HG03520 (cell line): ENCODE measurements around the gene LRRK2.
A peak's percentile ranks its signal among the peaks of the same experiment; 100 is the strongest.
"Not testable (repeated sequence)": the region's sequence is repeated elsewhere in the genome, so short reads cannot be mapped to it uniquely, and the experiment has no call there.

Experiments used
- ATAC-seq: cut with Tn5 transposase; IDR thresholded peaks from one replicate; pipeline ENCODE4 v1.9.1; 2021; ENCODE audit warnings: mild to moderate bottlenecking, moderate library complexity; ENCODE audit not compliant: unreplicated experiment

Gene LRRK2

GRCh38 chr12:40244526-40245156, 19.8 kb downstream of the LRRK2 start:
- not testable (repeated sequence) for ATAC-seq

- no peak for ATAC-seq
Measured at GRCh38 chr12:40248034-40248433, 23.2 kb downstream of the LRRK2 start.

GRCh38 chr12:40248585-40249297, 23.9 kb downstream of the LRRK2 start:
- ATAC-seq: no peak

- not testable (repeated sequence) for ATAC-seq
Measured at GRCh38 chr12:40250652-40251051, 25.9 kb downstream of the LRRK2 start.

- no peak for ATAC-seq
Measured at GRCh38 chr12:40253936-40254335, 29.1 kb downstream of the LRRK2 start.

GRCh38 chr12:40254455-40255085, 29.8 kb downstream of the LRRK2 start:
- no peak for ATAC-seq

- ATAC-seq: no peak
Measured at GRCh38 chr12:40258371-40258770, 33.6 kb downstream of the LRRK2 start.

- peak; percentile 76 for ATAC-seq
Measured at GRCh38 chr12:40261937-40262336, 37.1 kb downstream of the LRRK2 start.

- ATAC-seq: peak; percentile 84
Measured at GRCh38 chr12:40262657-40263056, 37.9 kb downstream of the LRRK2 start.

- ATAC-seq: no peak
Measured at GRCh38 chr12:40263616-40264409, 39.0 kb downstream of the LRRK2 start.

GRCh38 chr12:40271981-40272664, 47.3 kb downstream of the LRRK2 start:
- no peak for ATAC-seq

- no peak for ATAC-seq
Measured at GRCh38 chr12:40281791-40282364, 57.1 kb downstream of the LRRK2 start.

- no peak for ATAC-seq
Measured at GRCh38 chr12:40286583-40286982, 61.8 kb downstream of the LRRK2 start.

- no peak for ATAC-seq
Measured at GRCh38 chr12:40287369-40287975, 62.7 kb downstream of the LRRK2 start.

GRCh38 chr12:40292788-40293429, 68.1 kb downstream of the LRRK2 start:
- no peak for ATAC-seq

GRCh38 chr12:40298341-40298740, 73.5 kb downstream of the LRRK2 start:
- ATAC-seq: no peak

GRCh38 chr12:40300490-40300889, 75.7 kb downstream of the LRRK2 start:
- ATAC-seq: no peak

- no peak for ATAC-seq
Measured at GRCh38 chr12:40309001-40309400, 84.2 kb downstream of the LRRK2 start.

- no peak for ATAC-seq
Measured at GRCh38 chr12:40310211-40310610, 85.4 kb downstream of the LRRK2 start.
